GM18520 (cell line): ENCODE measurements around the gene OR10A3.
"Not testable (repeated sequence)": the region's sequence is repeated elsewhere in the genome, so short reads cannot be mapped to it uniquely, and the experiment has no call there.

Experiments
- ATAC-seq: cut with Tn5 transposase; IDR thresholded peaks from one replicate; pipeline ENCODE4 v1.9.1; 2021; ENCODE audit not compliant: unreplicated experiment

Gene OR10A3

DNA sequence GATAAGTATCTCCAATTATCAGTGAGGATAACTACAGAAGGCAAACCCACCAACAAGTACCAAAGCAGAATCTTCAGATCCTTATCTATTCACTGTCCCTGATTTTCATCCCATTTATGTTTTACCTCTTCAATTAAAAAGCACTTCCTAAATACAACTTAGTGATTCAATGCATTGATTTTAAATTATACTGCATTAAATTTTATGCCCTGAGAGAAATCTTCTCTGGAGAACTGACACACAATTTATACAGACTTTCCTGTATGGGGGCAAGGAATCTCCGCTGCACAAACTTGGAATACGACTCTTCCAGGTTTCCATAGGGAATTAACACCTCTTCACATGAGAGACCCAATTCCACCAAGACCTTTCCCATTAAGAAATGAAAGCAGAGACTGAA is at the start of gene OR10A3:
Gene OR10A3, minus strand, starts transcription at position 101 of the 400 bp plus-strand sequence. CDS start 2,188 bp downstream, outside the sequence.
- no peak for ATAC-seq

- not testable (repeated sequence) for ATAC-seq
Measured at GRCh38 chr11:7987560-7987883, 46.0 kb upstream of the OR10A3 start.

- ATAC-seq = peak; percentile 94
Measured at GRCh38 chr11:7986768-7987559, 45.5 kb upstream of the OR10A3 start, which contains the start of gene EIF3F. Gene EIF3F, plus strand, starts transcription at chr11:7987337. Its CDS starts 16 bp downstream, at chr11:7987353.

DNA sequence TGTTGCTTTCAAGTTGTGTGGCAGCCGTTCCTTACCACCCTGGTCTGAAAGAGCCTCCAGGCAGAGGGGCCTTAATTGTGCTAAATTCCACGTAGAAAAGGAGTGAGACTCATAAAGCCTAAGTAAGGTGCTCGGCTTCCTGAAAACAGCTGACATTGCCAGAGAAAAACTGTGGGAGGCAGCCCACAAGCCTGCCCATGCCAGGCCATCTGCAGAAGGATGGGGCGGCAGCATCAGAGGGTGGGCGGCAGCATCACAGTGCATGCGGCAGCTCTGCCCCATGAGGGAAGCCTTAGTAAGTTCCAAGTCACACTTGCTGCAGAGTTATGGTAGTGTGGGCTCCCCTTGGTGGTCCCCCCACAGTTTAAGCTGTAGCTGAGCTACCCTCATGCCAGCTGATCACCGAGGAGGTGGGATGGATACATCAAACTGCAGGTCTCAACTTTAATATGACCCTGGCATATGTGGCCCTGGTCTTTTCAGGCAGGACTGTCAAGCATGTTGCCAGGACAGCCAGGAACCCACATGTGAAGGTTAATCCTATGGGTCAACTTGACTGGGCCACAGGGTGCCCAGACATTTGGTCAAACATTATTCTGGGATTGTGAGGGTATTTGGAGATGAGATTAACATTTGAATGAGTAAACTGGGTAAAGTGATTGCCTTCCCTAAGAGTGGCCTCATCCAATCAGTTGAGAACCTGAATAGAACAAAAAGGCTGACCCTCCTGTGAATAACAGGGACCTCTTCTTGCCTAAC is 42.5 kb upstream of the OR10A3 start:
- ATAC-seq = no peak

DNA sequence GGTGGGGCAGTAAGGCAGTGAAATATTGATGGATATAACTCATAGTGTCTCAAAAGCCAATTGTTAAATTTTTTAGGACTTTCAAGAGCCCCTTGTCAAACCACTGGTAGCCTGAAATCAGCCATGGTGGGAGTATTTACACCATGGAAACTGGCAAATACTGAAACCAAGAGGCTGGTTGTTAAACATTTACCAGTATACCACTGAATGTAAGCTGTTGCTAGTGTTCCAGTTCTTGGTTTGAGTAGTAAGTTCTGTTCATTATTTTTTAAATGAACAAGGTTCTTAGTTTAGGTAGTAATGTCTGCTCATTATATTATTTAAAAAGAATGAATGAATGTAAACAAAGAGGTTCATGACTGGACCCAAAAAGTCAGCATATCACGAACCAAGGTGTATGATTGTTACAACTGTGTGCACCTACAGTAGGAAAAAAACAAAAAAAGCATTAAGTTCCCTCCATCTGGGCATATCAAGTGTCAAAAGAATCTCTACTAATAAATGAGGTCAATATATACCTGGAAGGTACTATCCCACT is 41.1 kb upstream of the OR10A3 start:
- peak; percentile 30 for ATAC-seq

- ATAC-seq = no peak
Measured at GRCh38 chr11:7981619-7982157, 40.2 kb upstream of the OR10A3 start.

DNA sequence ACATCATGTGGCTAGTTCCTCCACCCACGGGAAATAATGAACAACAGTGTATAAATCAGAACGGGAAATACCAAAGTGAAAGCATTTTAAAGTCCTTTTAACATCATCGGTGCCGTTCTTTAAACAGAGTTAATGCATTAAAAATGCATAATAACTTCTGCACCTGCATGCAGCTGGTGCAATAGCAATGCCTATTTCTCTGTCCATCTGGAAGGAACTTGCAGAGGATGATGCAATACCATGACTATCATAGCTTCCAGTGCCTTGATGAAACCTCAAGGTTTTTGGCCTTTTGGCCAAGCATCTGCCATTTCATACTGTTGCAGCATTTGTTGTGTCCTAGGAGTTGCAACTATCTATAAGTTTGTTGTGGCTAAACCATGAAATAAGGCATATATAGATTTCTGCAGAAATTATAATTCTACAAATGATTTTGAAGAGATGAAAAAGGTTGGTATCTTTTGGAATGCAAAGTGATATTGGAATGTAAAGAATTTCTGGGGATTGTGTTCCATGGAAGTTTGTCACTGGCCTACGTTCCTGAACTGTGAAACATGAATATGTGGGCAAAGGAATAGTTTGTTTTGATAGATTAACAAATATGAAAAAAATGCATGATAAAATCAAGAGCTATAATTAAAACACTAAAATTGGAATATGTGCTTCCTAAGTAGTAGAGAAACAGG is 35.9 kb upstream of the OR10A3 start:
- no peak for ATAC-seq

- ATAC-seq = no peak
Measured at GRCh38 chr11:7974668-7975067, 33.2 kb upstream of the OR10A3 start.

- ATAC-seq = no peak
Measured at GRCh38 chr11:7973011-7973410, 31.5 kb upstream of the OR10A3 start.

DNA sequence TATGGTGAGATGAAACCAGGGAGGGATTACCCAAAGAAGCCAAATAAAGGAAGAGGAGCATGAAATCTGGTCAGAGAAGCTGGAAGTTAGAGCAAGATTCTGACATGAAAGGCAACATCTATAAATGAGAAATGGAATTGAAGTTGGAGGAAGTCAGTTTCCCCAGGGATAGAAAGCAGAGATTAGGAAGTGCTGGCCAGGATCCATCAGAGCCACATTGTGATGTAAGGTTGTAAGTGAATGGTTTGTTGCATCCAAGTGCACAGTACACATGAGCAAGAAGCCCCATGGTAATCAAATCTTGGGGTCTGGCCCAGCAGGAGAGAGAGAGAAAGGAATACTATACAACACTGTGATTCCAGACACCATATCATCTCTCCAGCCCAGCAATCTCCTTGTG is 30.3 kb upstream of the OR10A3 start:
- no peak for ATAC-seq

DNA sequence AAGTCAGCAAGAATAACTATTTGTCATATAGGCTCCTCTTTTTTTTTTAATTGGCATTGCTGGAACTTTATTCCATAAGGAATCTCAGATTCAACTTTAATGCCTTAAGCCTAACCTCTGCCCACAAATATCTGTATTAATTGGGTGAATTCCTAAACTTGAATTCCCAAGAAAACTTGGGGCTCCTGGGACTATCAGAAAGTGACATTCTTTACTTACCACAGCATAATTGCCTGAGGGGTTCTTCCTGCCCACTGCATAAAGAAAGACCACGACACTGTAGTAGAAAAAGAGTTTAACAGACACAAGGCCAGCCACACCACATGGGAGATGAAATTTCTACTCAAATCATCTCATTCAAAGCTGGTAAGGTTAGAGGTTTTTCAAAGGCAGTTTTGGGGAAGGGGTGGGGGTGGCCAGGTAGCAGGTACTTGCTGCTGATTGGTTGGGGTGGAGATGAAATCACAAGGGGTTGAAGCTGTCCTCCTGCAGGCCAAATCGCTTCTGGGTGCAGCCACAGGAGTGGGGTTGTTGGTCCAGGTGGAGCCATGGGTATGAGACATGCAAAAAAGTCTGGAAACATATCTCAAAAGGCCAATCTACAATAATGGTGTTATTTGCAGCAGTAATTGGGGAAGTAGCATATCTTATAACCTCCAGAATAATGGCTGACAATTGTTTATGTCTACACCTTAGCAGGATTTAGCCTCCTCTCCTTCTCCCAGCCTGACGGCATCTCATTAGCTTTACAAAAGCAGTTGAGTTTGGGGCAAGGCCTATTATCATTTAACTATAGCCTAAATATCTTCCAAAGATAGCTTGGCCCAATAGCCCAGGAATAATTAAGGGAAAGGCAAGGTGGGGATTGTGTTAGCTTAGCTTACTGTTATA is 28.5 kb upstream of the OR10A3 start:
- no peak for ATAC-seq

DNA sequence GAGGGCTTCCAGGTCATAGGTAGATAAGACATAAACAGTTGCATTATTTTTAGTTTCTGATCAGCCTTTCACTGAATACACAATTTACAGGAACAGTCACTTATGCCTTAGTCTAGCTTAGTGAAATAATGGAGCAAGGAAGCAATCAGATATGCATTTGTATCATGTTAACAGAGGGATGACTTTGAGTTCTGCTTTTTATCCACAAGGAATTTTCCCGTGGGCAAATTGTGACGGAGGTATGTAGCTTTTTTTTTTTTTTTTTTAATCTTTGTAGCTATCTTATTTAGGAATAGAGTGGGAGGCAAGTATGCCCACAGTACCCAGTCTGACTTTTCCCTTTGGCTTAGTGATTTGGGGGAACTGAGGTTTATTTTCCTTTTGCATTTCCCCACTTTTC is 27.2 kb upstream of the OR10A3 start:
- no peak for ATAC-seq

DNA sequence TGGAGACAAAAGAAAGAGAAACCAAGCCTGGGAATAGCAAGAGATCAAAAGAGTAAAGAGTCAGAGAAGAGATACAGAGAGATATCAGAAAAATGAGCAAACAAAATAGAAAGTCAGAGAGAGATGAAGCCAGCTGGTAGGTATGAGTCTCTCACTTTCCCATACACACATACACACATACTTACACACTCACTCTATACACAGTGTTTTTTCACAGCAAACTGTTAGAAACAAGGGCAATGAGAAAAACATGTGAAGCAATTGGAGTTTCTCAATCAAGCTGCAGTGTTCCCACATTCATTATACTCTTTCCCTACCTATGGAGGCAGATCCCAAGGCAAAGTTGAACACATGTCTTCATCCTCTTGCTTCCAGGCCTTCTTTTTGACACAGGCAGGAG is 26.3 kb upstream of the OR10A3 start:
- ATAC-seq = no peak

GRCh38 chr11:7967097-7967496 is 25.6 kb upstream of the OR10A3 start:
- ATAC-seq = no peak

DNA sequence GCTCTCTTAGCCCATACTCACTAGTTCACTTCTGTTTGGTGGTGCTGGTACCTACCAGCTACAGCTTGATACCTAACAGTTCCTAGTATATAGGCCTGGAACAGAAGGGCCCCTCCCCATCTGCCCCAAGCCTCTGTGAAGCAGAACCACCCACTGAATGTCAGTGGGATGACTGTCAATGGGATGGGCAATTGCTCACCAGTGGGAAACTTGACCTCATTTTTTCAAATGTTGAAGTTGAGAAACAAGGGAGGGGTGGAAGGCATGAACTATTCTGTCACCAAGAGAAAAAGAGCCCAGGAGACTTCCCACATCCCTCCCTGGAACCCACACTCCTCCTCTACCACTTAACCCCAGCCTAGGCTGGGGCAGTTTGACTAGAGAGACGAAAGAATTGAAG is 23.9 kb upstream of the OR10A3 start, which contains the start of gene NLRP10:
Gene NLRP10, minus strand, starts transcription at position 62 of the 400 bp plus-strand sequence. CDS start 1,952 bp downstream, outside the sequence.
- no peak for ATAC-seq

GRCh38 chr11:7964873-7965272 is 23.4 kb upstream of the OR10A3 start:
- no peak for ATAC-seq

DNA sequence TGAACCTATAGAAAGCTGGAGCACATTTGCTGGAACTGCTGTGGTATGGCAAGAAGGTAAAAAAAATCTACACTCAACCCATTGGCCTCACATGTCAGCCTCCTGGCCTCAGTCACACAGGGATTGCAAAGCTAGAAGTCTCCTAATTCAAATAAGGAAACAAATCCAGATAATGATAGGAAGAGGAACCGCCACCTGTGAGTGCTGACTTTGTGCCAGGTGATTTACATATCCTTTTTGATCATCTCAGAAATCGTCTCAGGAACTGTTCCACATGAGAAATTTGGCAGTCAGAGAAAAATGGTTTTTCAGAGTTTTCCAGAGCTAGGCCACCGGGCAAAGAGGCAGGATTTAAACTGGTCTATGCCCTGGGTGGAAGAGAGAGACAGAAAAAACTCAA is 22.8 kb upstream of the OR10A3 start:
- no peak for ATAC-seq

GRCh38 chr11:7955191-7955590 is 13.7 kb upstream of the OR10A3 start:
- ATAC-seq = no peak

DNA sequence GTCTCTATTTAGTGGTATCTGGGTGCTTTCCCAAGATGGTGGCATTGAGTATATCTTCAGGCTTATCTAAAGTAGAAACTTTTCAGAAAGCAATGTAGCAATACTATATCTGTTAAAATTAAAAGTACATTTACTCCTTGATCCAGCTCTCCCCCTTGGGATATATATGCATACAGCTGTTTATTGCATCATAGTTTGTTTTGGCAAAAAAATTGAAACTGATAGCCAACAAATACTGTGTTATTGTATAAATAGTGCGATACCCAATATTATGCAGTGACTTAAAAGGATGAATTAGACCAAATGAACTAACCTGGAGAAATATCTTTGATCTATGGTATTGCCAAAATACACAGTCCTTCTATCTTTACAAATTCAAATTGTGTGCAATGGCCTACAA is 8.4 kb upstream of the OR10A3 start:
- ATAC-seq = no peak

DNA sequence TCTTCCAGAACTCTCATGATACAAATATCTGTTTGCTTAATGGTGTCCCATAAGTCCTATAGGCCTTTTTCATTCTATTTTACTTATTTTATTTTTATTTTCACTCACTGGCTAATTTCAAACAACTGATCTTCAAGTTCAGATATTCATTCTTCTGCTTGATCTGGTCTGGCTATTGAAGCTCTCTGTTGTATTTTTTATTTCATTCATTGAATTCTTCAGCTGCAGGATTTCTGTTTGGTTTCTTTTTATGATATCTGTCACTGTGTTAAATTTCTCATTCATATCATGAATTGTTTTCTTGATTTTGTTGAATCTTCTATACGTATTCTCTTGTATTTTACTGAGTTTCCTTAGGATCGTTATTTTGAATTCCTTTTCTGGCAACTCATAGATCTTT is 2.6 kb upstream of the OR10A3 start:
- ATAC-seq = no peak
